ENCODE data around the gene PMEPA1.

PMEPA1 gene

GRCh38 chr20:57650266-57650665, 59.5 kb downstream of the PMEPA1 start:
- no peak for TF ChIP-seq CTCF (IDR thresholded peaks at IDR 0.05; ENCODE audit: low read depth, low read length)
- Histone ChIP-seq H3K27ac (no peak overlapping the region), H3K4me3 (ENCODE audit: low read depth, low read length) (no peak overlapping the region), H3K36me3 (peaks cover 5% of the 10 kb centered on the region; the same call in 1 of the 2 replicates), H3K9me3 (ENCODE audit: severe bottlenecking) (no peaks in the 10 kb centered on the region), H3K27me3 (ENCODE audit: insufficient read depth, low read depth, severe bottlenecking) (no peaks in the 10 kb centered on the region)
- no peak for DNase-seq

DNA sequence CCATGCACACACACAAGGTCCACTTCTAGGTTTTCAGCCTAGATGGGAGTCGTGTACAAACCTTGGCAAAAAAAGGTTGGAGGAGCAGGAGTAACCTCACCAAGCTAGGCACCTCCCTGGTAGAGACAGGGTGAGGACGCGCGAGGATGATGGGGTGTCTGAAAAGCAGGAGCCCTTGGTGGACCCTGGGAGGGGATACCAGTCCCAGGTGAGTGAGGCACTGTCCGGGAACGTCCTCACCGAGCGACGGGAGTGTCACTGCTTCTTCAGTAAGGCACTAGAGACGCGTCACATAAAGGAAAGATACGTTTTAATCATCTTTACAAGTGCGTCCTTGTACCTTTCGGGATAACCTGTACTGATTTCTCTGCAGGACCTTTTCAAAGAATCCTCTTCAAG, 60.2 kb downstream of the PMEPA1 start:
- Histone ChIP-seq H3K27me3 (ENCODE audit: insufficient read depth, low read depth, severe bottlenecking) (no peaks in the 10 kb centered on the region), H3K4me3 (ENCODE audit: low read depth, low read length) (no peak overlapping the region), H3K36me3 (peaks cover 5% of the 10 kb centered on the region; the same call in 1 of the 2 replicates), H3K27ac (no peak overlapping the region), H3K9me3 (ENCODE audit: severe bottlenecking) (no peaks in the 10 kb centered on the region)
- no peak for DNase-seq
- TF ChIP-seq CTCF (IDR thresholded peaks at IDR 0.05; ENCODE audit: low read depth, low read length), result no peak

DNA sequence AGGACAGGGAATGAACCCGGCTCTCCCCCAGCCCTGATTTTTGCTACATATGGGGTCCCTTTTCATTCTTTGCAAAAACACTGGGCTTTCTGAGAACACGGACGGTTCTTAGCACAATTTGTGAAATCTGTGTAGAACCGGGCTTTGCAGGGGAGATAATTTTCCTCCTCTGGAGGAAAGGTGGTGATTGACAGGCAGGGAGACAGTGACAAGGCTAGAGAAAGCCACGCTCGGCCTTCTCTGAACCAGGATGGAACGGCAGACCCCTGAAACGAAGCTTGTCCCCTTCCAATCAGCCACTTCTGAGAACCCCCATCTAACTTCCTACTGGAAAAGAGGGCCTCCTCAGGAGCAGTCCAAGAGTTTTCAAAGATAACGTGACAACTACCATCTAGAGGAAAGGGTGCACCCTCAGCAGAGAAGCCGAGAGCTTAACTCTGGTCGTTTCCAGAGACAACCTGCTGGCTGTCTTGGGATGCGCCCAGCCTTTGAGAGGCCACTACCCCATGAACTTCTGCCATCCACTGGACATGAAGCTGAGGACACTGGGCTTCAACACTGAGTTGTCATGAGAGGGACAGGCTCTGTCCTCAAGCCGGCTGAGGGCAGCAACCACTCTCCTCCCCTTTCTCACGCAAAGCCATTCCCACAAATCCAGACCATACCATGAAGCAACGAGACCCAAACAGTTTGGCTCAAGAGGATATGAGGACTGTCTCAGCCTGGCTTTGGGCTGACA, 60.8 kb downstream of the PMEPA1 start:
- no peaks in the 10 kb centered on the region for H3K27me3 ChIP-seq (ENCODE audit: insufficient read depth, low read depth, severe bottlenecking)
- peaks cover 5% of the 10 kb centered on the region; the same call in 1 of the 2 replicates for H3K36me3 ChIP-seq
- no peak for TF ChIP-seq CTCF (IDR thresholded peaks at IDR 0.05; ENCODE audit: low read depth, low read length)
- DNase-seq, result no peak
- H3K9me3 ChIP-seq (ENCODE audit: severe bottlenecking), result no peaks in the 10 kb centered on the region
- H3K27ac ChIP-seq, result no peak overlapping the region
- H3K4me3 ChIP-seq (ENCODE audit: low read depth, low read length), result no peak overlapping the region

DNA sequence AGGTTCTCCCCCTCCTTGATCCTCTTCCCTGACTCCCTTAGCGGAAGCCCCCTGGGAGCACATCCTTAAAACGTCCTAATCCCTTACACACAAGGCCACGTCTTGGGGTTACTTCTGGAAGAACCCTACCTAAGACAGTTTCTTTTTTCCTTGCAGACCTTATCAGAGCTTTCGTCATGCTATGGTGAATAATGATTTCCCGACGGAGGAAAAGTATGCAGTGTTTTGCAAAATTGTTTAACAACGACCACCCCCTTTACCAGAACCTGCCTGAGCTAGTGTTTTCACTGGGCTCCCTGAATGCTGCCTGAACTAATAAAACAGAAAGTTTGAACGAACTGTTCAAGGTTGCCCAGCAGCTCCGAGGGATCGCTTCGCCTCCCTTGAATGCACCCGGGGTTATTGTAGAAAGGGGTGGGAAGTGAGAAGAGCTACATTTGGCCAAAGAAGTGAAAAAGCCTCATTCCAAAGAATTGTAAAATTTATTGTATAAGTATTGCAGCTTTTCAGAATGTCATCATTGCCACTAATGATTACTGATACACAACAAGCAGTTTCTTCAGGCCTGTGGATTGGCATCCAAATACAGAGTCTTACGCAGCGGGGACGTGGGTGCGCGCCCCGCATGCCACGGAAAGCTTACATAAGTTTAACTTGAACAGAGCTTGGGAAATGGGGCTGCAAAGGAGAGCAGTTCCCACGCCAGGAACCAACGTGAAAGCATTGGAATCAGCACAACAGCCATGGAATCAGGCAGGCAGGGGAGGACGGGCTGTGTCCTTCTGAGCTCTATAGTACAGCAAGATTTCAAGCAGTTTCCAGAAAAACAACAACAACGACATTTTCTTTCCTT, 61.7 kb downstream of the PMEPA1 start:
- H3K36me3 ChIP-seq, result peaks cover 5% of the 10 kb centered on the region; the same call in 1 of the 2 replicates
- H3K27ac ChIP-seq, result no peak overlapping the region
- H3K27me3 ChIP-seq (ENCODE audit: insufficient read depth, low read depth, severe bottlenecking), result no peaks in the 10 kb centered on the region
- H3K4me3 ChIP-seq (ENCODE audit: low read depth, low read length), result no peak overlapping the region
- H3K9me3 ChIP-seq (ENCODE audit: severe bottlenecking), result no peaks in the 10 kb centered on the region
- DNase-seq, result no peak
- TF ChIP-seq CTCF (IDR thresholded peaks at IDR 0.05; ENCODE audit: low read depth, low read length), result no peak

GRCh38 chr20:57647006-57647932, 62.5 kb downstream of the PMEPA1 start:
- no peak for TF ChIP-seq CTCF (IDR thresholded peaks at IDR 0.05; ENCODE audit: low read depth, low read length)
- DNase-seq, result no peak
- Histone ChIP-seq H3K36me3 (peaks cover 4% of the 10 kb centered on the region; the same call in 1 of the 2 replicates), H3K27ac (no peak overlapping the region), H3K27me3 (ENCODE audit: insufficient read depth, low read depth, severe bottlenecking) (no peaks in the 10 kb centered on the region), H3K9me3 (ENCODE audit: severe bottlenecking) (no peaks in the 10 kb centered on the region), H3K4me3 (ENCODE audit: low read depth, low read length) (no peak overlapping the region)
